H1 (cell line): ENCODE data around the gene UROC1. TPM values are rescaled to one million over a fixed set of nuclear protein-coding genes. Genes with fewer than 3 reads are reported as not detected.

Source experiments
- CTCF ChIA-PET: fragments of 300-600 bp; sonication (Branson Sonifier 250); formaldehyde crosslinking; loops from one replicate; lab custom pipeline; 2021; ENCODE audit not compliant: partially characterized antibody; lab: Charles Lee
- POLR2A ChIA-PET: fragments of 300-600 bp; sonication (Branson Sonifier 250); formaldehyde crosslinking; loops from one replicate; lab custom pipeline; 2021; ENCODE audit warnings: inconsistent platforms; ENCODE audit not compliant: partially characterized antibody; lab: Charles Lee
- DNase-seq, 2 experiments: peaks; one replicate each; pipeline versions ENCODE4 v3.0.0 to v3.0.0-alpha.2; 2010 to 2022; ENCODE audit warnings: low spot score in 2 of 2, low read depth in 1 of 2, mixed read lengths in 1 of 2
- FAIRE-seq: peaks from 2 replicates; lab custom pipeline; 2011; peaks lifted over from hg19 to GRCh38; lab: Jason Lieb, UNC
- H2AFZ ChIP-seq: 2 replicates; pipeline ENCODE4 v1.8.1; 2012; ENCODE audit warnings: low read length, inconsistent platforms
- H2AK5ac ChIP-seq: 2 replicates; pipeline ENCODE4 v1.6.1; 2013; ENCODE audit warnings: low read depth, low read length
- H2BK120ac ChIP-seq: replicated peaks from 2 replicates; pipeline ENCODE3; 2013; ENCODE audit warnings: low read depth, low read length, inconsistent platforms
- H2BK12ac ChIP-seq: 2 replicates; pipeline ENCODE4 v1.6.1; 2013; ENCODE audit warnings: low read depth, low read length
- H2BK15ac ChIP-seq: 2 replicates; pipeline ENCODE4 v1.6.1; 2013; ENCODE audit warnings: low read length
- H2BK20ac ChIP-seq: 2 replicates; pipeline ENCODE4 v1.6.1; 2013; ENCODE audit warnings: low read length
- H2BK5ac ChIP-seq: 2 replicates; pipeline ENCODE4 v1.6.1; 2013; ENCODE audit warnings: low read depth, low read length
- H3K14ac ChIP-seq: 2 replicates; pipeline ENCODE4 v1.6.1; 2013; ENCODE audit warnings: inconsistent platforms; ENCODE audit not compliant: insufficient read length
- H3K18ac ChIP-seq: 2 replicates; pipeline ENCODE4 v1.6.1; 2013; ENCODE audit warnings: low read length; ENCODE audit errors: extremely low read depth
- H3K23ac ChIP-seq: 2 replicates; pipeline ENCODE4 v1.6.1; 2013; ENCODE audit warnings: inconsistent platforms; ENCODE audit not compliant: insufficient read length
- H3K23me2 ChIP-seq: 2 replicates; pipeline ENCODE4 v1.6.1; 2013; ENCODE audit warnings: low read depth, low read length
- H3K27ac ChIP-seq: 2 replicates; pipeline ENCODE4 v1.6.1; 2011; ENCODE audit warnings: low read depth, low read length, inconsistent platforms
- H3K27me3 ChIP-seq, 4 experiments: replicated peaks in 1 of 4; 1 replicate in 1 of 4; 2 replicates in 3 of 4; pipeline versions ENCODE4 v1.6.1 to v1.8.1; 2011 to 2013; ENCODE audit warnings: low read length in 3 of 4, mild to moderate bottlenecking in 3 of 4, inconsistent platforms in 2 of 4, mixed read lengths in 2 of 4, moderate library complexity in 1 of 4; ENCODE audit not compliant: control insufficient read depth in 3 of 4, insufficient read depth in 3 of 4; ENCODE audit errors: extremely low read depth in 1 of 4
- H3K36me3 ChIP-seq, 4 experiments: 2 replicates each; pipeline versions ENCODE4 v1.6.1 to v1.8.1; 2011 to 2013; ENCODE audit warnings: mild to moderate bottlenecking in 4 of 4, low read length in 3 of 4, moderate library complexity in 2 of 4, control low read depth in 1 of 4, inconsistent platforms in 1 of 4; ENCODE audit not compliant: insufficient read depth in 4 of 4, control insufficient read depth in 2 of 4
- H3K4ac ChIP-seq: replicated peaks from 2 replicates; pipeline ENCODE3; 2013; ENCODE audit warnings: low read length, low read depth, mixed read lengths, inconsistent platforms; ENCODE audit not compliant: insufficient read length
- H3K4me1 ChIP-seq, 4 experiments: replicated peaks in 1 of 4; 1 replicate in 1 of 4; 2 replicates in 3 of 4; pipeline versions ENCODE4 v1.6.1 to v1.8.1; 2011 to 2013; ENCODE audit warnings: low read length in 3 of 4, inconsistent platforms in 2 of 4, mixed read lengths in 1 of 4; ENCODE audit not compliant: insufficient read depth in 4 of 4, control insufficient read depth in 3 of 4
- H3K4me2 ChIP-seq, 2 experiments: 2 replicates each; pipeline versions ENCODE4 v1.6.1 to v1.8.1; 2011 to 2013; ENCODE audit warnings: low read depth in 2 of 2, low read length in 2 of 2, control low read depth in 1 of 2, inconsistent platforms in 1 of 2, mild to moderate bottlenecking in 1 of 2; ENCODE audit not compliant: insufficient read depth in 1 of 2
- H3K4me3 ChIP-seq, 4 experiments: fragments of 200-600, 300-600 bp in 1 of 4; sonication (generic), shearing (Covaris generic), sonication (Bioruptor Twin) in 1 of 4; 2 replicates each; pipeline versions ENCODE4 v1.5.1 to v1.8.1; 2011 to 2016; ENCODE audit warnings: low read length in 4 of 4, low read depth in 3 of 4, control low read depth in 2 of 4, inconsistent platforms in 2 of 4, mild to moderate bottlenecking in 2 of 4, mixed read lengths in 1 of 4, moderate library complexity in 1 of 4; ENCODE audit not compliant: insufficient read depth in 2 of 4; ENCODE audit errors: extremely low read depth in 1 of 4
- H3K56ac ChIP-seq: replicated peaks from 2 replicates; pipeline ENCODE3; 2013; ENCODE audit warnings: low read depth, mild to moderate bottlenecking, mixed read lengths, low read length, inconsistent platforms; ENCODE audit not compliant: insufficient read length
- H3K79me1 ChIP-seq: 2 replicates; pipeline ENCODE4 v1.6.1; 2013; ENCODE audit warnings: low read depth, low read length, control low read depth
- H3K79me2 ChIP-seq, 2 experiments: 2 replicates each; pipeline versions ENCODE4 v1.6.1 to v1.8.1; 2012 to 2013; ENCODE audit warnings: low read length in 2 of 2, mild to moderate bottlenecking in 2 of 2, inconsistent platforms in 1 of 2; ENCODE audit not compliant: insufficient read depth in 2 of 2, control insufficient read depth in 1 of 2
- H3K9ac ChIP-seq, 4 experiments: replicated peaks in 1 of 4; 1 replicate in 1 of 4; 2 replicates in 3 of 4; pipeline versions ENCODE4 v1.6.1 to v1.8.1; 2011 to 2013; ENCODE audit warnings: low read depth in 3 of 4, low read length in 3 of 4, control low read depth in 2 of 4, mild to moderate bottlenecking in 2 of 4, moderate library complexity in 2 of 4, inconsistent platforms in 1 of 4; ENCODE audit errors: extremely low read depth in 1 of 4
- H3K9me3 ChIP-seq, 2 experiments: 2 replicates each; pipeline versions ENCODE4 v1.6.1 to v1.8.1; 2012 to 2013; ENCODE audit warnings: mild to moderate bottlenecking in 2 of 2, moderate library complexity in 2 of 2, control low read depth in 1 of 2, inconsistent platforms in 1 of 2, low read depth in 1 of 2, low read length in 1 of 2, mixed read lengths in 1 of 2; ENCODE audit not compliant: insufficient read depth in 2 of 2
- H4K20me1 ChIP-seq, 2 experiments: replicated peaks in 1 of 2; 2 replicates each; pipeline versions ENCODE3 to v1.8.1; 2011 to 2013; ENCODE audit warnings: inconsistent platforms in 2 of 2, low read length in 2 of 2, mild to moderate bottlenecking in 1 of 2; ENCODE audit not compliant: insufficient read depth in 2 of 2, control insufficient read depth in 1 of 2
- H4K5ac ChIP-seq: 2 replicates; pipeline ENCODE4 v1.6.1; 2013; ENCODE audit warnings: low read length, low read depth, mixed read lengths, inconsistent platforms; ENCODE audit not compliant: insufficient read length
- H4K8ac ChIP-seq: 2 replicates; pipeline ENCODE4 v1.8.0; 2013; ENCODE audit warnings: mild to moderate bottlenecking, moderate library complexity, low read length, inconsistent platforms; ENCODE audit not compliant: insufficient read depth; ENCODE audit errors: extremely low read depth
- H4K91ac ChIP-seq: replicated peaks from 2 replicates; pipeline ENCODE3; 2013; ENCODE audit warnings: low read length, mixed read lengths, inconsistent platforms; ENCODE audit not compliant: insufficient read length
- ASH2L ChIP-seq: fragments of 200-600, 300-600 bp; sonication (generic); IDR thresholded peaks from one replicate; pipeline ENCODE4 v1.7.1; 2017; ENCODE audit warnings: low read length
- CHD1 ChIP-seq: IDR thresholded peaks from 2 replicates; pipeline ENCODE4 v1.6.1; 2012; ENCODE audit warnings: low read depth, low read length, improper control_type of control experiment
- EGR1 ChIP-seq: IDR thresholded peaks from 2 replicates; pipeline ENCODE4 v1.6.1; 2011; ENCODE audit warnings: low read depth, low read length, borderline replicate concordance
- KDM1A ChIP-seq: fragments of 200-600, 300-600 bp; sonication (generic); IDR thresholded peaks from 2 replicates; pipeline ENCODE4 v1.7.1; 2016; ENCODE audit warnings: mild to moderate bottlenecking, low read length, borderline replicate concordance
- KDM4A ChIP-seq: IDR thresholded peaks from one replicate; pipeline ENCODE4 v1.7.1; 2012; ENCODE audit warnings: low read depth, mild to moderate bottlenecking, moderate library complexity, low read length, inconsistent platforms; ENCODE audit not compliant: severe bottlenecking
- RNF2 ChIP-seq: fragments of 200-900, 300-1000 bp; sonication (generic); IDR thresholded peaks from 2 replicates; pipeline ENCODE4 v1.7.1; 2016; ENCODE audit warnings: borderline replicate concordance, low read depth, mild to moderate bottlenecking, antibody characterized with exemption, low read length; ENCODE audit not compliant: poor library complexity, severe bottlenecking; ENCODE audit errors: missing control alignments
- TAF1 ChIP-seq: IDR thresholded peaks from 2 replicates; pipeline ENCODE4 v1.6.1; 2011; ENCODE audit warnings: mild to moderate bottlenecking, low read depth, low read length
- WGBS, 2 experiments: shearing (Covaris generic) in 1 of 2; methylation state at CpG; one replicate each; pipeline versions ENCODE4 v1.1.6 to v1.1.7; 2013 to 2015; ENCODE audit warnings: low lambda C conversion rate in 2 of 2, mixed read lengths in 2 of 2, inconsistent platforms in 1 of 2, low coverage in 1 of 2, missing lambda C conversion rate in 1 of 2; ENCODE audit not compliant: insufficient replicate concordance in 2 of 2, insufficient coverage in 1 of 2, insufficient read length in 1 of 2; ENCODE audit errors: extremely low coverage in 1 of 2, missing lambda C conversion rate in 1 of 2; 5-methylcytosine and 5-hydroxymethylcytosine counted together
- polyA plus RNA-seq, 7 experiments: library from polyadenylated mRNA; depleted of rRNA in 3 of 7; stranded (reverse) in 5 of 7; unstranded in 2 of 7; fragments of >200 nt in 5 of 7; fragments of 200-250 nt in 2 of 7; gene quantifications; 1 replicate in 5 of 7; 2 replicates in 1 of 7; 4 replicates in 1 of 7; pipeline versions ENCODE4 v1.2.1 to v1.2.3, GENCODE V29; 2011 to 2013; ENCODE audit warnings: missing spikeins in 2 of 7, mixed read lengths in 2 of 7
- total RNA-seq: library from RNA; stranded (reverse); fragmentation: NEBNext Ultra II Directional; extraction: Animal tissue kit (Norgen Biotek cat#: 25700); gene quantifications from 2 replicates; pipeline ENCODE4 v1.2.1, GENCODE V29; 2021

Gene UROC1
- total and polyA plus RNA-seq, 2 of the 8 experiments (the other 6 are each of a cell fraction or from before 2014, with no cell fraction given): 0.03 TPM; not detected in 1

DNA sequence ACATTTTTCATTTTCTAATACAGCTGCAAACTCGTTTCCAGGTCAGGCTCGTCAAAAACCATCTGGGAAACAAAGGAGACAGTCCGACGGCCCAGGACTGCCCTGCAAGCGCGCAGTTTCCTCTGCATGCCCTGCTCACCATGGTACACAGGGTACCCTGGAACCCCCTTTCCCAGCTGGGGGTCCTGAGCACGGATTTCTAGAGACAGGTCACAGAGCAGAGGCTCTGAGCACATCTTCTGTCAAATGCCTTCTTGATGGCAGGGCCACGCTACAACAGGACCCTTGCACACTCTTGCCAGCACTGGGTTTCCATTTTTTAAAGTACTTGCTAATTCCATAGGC is 50.0 kb downstream of the UROC1 start:
- Histone ChIP-seq H4K8ac (no peak overlapping the region), H3K56ac (no peak overlapping the region), H2AFZ (no peak overlapping the region), H2AK5ac (no peak overlapping the region), H2BK12ac (no peak overlapping the region), H3K4me3 (no peak overlapping the region), H2BK5ac (no peak overlapping the region), H3K14ac (no peak overlapping the region), H2BK20ac (no peak overlapping the region), H3K27ac (no peak overlapping the region), H4K20me1 (peaks cover 15 to 18% of the 10 kb centered on the region in 2 experiments), H4K5ac (no peak overlapping the region), H3K4ac (no peak overlapping the region), H3K23me2 (no peaks in the 10 kb centered on the region), H3K79me2 (peaks cover 0 to 33% of the 10 kb centered on the region in 2 experiments; a peak in 2 of 4 replicates), H2BK120ac (no peak overlapping the region), H3K4me2 (no peak overlapping the region), H4K91ac (no peak overlapping the region), H2BK15ac (no peak overlapping the region), H3K27me3 (no peaks in the 10 kb centered on the region), H3K23ac (no peak overlapping the region), H3K36me3 (peaks cover 26 to 81% (median 54%) of the 10 kb centered on the region in 4 experiments), H3K4me1 (peaks cover 0 to 5% (median under 1%) of the 10 kb centered on the region in 4 experiments; a peak in 1 of 7 replicates)
- POLR2A ChIA-PET: interaction anchor here (0.9 kb wide), 1 partner anchor 8 kb away, joined by 4 read pairs; no protein-coding TSS in a partner anchor
- WGBS, 2 experiments: 81% methylated on average over 8 of the region's 8 CpGs; no CpG with 5 or more reads in 1 of the 2 experiments
- FAIRE-seq: no peak
- CTCF ChIA-PET: interaction anchor here (1.0 kb wide), 1 partner anchor 22 kb away, joined by 3 read pairs; no protein-coding TSS in a partner anchor
- TF ChIP-seq KDM1A (no peak), EGR1 (no peak), ASH2L (no peak), TAF1 (no peak), CHD1 (no peak), RNF2 (no peak), KDM4A (no peak)
- TF ChIP-seq, all 59 proteins: peak for 0
- H3K9ac ChIP-seq: no peak overlapping the region
- no peaks in the 10 kb centered on the region for H3K9me3 ChIP-seq
- peaks cover 5% of the 10 kb centered on the region; the same call in 1 of the 2 replicates for H3K79me1 ChIP-seq
- DNase-seq: no peak
- H3K18ac ChIP-seq: no peak overlapping the region
